Measurements from ENCODE around the gene RHOJ. TPM values are rescaled to one million over a fixed set of nuclear protein-coding genes. Genes with fewer than 3 reads are reported as not detected.

RHOJ gene
- total and polyA plus RNA-seq, 2 of the 8 experiments (the other 6 are each of a cell fraction or from before 2014, with no cell fraction given), result 0.11 TPM; not detected in 1

DNA sequence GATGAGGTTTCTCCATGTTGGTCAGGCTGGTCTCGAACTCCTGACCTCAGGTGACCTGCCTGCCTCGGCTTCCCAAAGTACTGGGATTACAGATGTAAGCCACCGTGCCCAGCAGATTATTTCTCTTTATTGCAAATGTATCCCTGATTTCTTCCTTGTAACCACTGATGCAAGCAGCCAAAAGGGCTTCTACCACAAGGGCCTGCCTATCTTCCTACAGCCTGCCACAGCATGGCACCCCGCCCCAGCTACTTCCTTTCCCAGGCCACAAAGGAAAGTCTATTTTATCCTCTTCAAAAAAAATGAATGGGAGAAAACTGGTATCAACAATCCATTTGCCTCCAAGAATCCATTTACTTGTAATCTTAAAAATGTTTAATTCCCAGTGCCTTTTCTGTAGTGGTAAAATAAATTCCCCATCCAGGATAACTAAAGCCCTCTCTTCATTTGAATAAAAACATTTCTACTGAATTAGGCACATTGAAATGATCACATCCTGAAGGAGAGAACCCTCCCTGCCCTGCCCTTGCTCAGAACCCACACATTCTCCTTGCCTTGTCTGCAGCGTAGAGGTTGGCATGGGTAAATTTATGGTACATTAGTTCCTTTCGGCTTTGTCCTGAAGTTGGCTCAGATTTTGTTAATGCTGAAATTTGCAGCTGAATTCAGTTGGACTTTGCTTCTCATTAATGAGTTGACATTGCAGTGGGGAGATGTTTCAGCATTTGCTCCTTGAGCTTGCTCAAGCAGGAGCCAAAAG is 95.3 kb downstream of the RHOJ start:
- H4K8ac ChIP-seq (ENCODE audit: extremely low read depth, insufficient read depth, low read length), result no peak overlapping the region
- no peak overlapping the region for H2BK15ac ChIP-seq (ENCODE audit: low read length)
- no peaks in the 10 kb centered on the region for H3K27me3 ChIP-seq (replicated peaks in 1 of 4; ENCODE audit: control insufficient read depth in 3 of 4, extremely low read depth in 1 of 4, insufficient read depth in 3 of 4, low read length in 3 of 4)
- H3K79me1 ChIP-seq (ENCODE audit: low read depth, low read length), result no peaks in the 10 kb centered on the region
- 73% methylated on average over 6 of the region's 6 CpGs; no CpG with 5 or more reads in 1 of the 2 experiments for WGBS, 2 experiments (ENCODE audit: extremely low coverage in 1 of 2, insufficient coverage in 1 of 2, insufficient read length in 1 of 2, insufficient replicate concordance in 2 of 2, low coverage in 1 of 2, low lambda C conversion rate in 2 of 2, missing lambda C conversion rate in 1 of 2)
- CTCF ChIA-PET (ENCODE audit: partially characterized antibody), result interaction anchor here (4.6 kb wide), 1 partner anchor 9 kb away, joined by 28 read pairs; no protein-coding TSS in a partner anchor
- no peak overlapping the region for H3K4ac ChIP-seq (replicated peaks; ENCODE audit: insufficient read length, low read depth, low read length)
- H3K4me1 ChIP-seq (replicated peaks in 1 of 4; ENCODE audit: control insufficient read depth in 3 of 4, insufficient read depth in 4 of 4, low read length in 3 of 4), result peaks cover 0 to 5% (median 2%) of the 10 kb centered on the region in 4 experiments; a peak in 3 of 7 replicates
- H3K79me2 ChIP-seq (ENCODE audit: control insufficient read depth in 1 of 2, insufficient read depth in 2 of 2, low read length in 2 of 2), result no peaks in the 10 kb centered on the region
- no peak overlapping the region for H4K5ac ChIP-seq (ENCODE audit: insufficient read length, low read depth, low read length)
- H2AK5ac ChIP-seq (ENCODE audit: low read depth, low read length), result no peak overlapping the region
- no peaks in the 10 kb centered on the region for H3K36me3 ChIP-seq (ENCODE audit: control insufficient read depth in 2 of 4, insufficient read depth in 4 of 4, low read length in 3 of 4)
- POLR2A ChIA-PET (ENCODE audit: partially characterized antibody), result no interaction called here
- H3K23ac ChIP-seq (ENCODE audit: insufficient read length), result no peak overlapping the region
- no peak overlapping the region for H2BK20ac ChIP-seq (ENCODE audit: low read length)
- H3K18ac ChIP-seq (ENCODE audit: extremely low read depth, low read length), result no peak overlapping the region
- no peak overlapping the region for H2BK5ac ChIP-seq (ENCODE audit: low read depth, low read length)
- no peak overlapping the region for H2BK12ac ChIP-seq (ENCODE audit: low read depth, low read length)
- TF ChIP-seq BCL11A (IDR thresholded peaks at IDR 0.05; ENCODE audit: low read depth in 2 of 2, low read length in 2 of 2) (no peak), ZNF274 (IDR thresholded peaks at IDR 0.05; ENCODE audit: borderline replicate concordance, extremely low read depth, low read length) (no peak), GABPA (IDR thresholded peaks at IDR 0.05; ENCODE audit: borderline replicate concordance, insufficient read depth, low read length) (no peak)
- DNase-seq (ENCODE audit: low read depth in 1 of 2, low spot score in 2 of 2) (no peak), FAIRE-seq (no peak)
- no peaks in the 10 kb centered on the region for H3K23me2 ChIP-seq (ENCODE audit: low read depth, low read length)
- H3K56ac ChIP-seq (replicated peaks; ENCODE audit: insufficient read length, low read depth, low read length), result no peak overlapping the region
- no peaks in the 10 kb centered on the region for H4K20me1 ChIP-seq (replicated peaks in 1 of 2; ENCODE audit: control insufficient read depth in 1 of 2, insufficient read depth in 2 of 2, low read length in 2 of 2)
- no peak overlapping the region for H3K4me2 ChIP-seq (ENCODE audit: insufficient read depth in 1 of 2, low read depth in 2 of 2, low read length in 2 of 2)
- no peak overlapping the region for H4K91ac ChIP-seq (replicated peaks; ENCODE audit: insufficient read length, low read length)
- H3K9ac ChIP-seq (replicated peaks in 1 of 4; ENCODE audit: extremely low read depth in 1 of 4, low read depth in 3 of 4, low read length in 3 of 4), result no peak overlapping the region
- H2AFZ ChIP-seq (ENCODE audit: low read length), result no peak overlapping the region
- no peak overlapping the region for H3K27ac ChIP-seq (ENCODE audit: low read depth, low read length)
- H3K9me3 ChIP-seq (ENCODE audit: insufficient read depth in 2 of 2, low read depth in 1 of 2, low read length in 1 of 2), result no peaks in the 10 kb centered on the region
- H2BK120ac ChIP-seq (replicated peaks; ENCODE audit: low read depth, low read length), result no peak overlapping the region
- H3K14ac ChIP-seq (ENCODE audit: insufficient read length), result no peak overlapping the region
- H3K4me3 ChIP-seq (ENCODE audit: extremely low read depth in 1 of 4, insufficient read depth in 2 of 4, low read depth in 3 of 4, low read length in 4 of 4), result no peak overlapping the region

Data from H1 (cell line).